ENCODE measurements around the gene MMP20.

GRCh38 chr11:102575012-102575411, 50.1 kb downstream of the MMP20 start:
- TF ChIP-seq CTCF (conservative IDR thresholded peaks at IDR 0.05; ENCODE audit: low read depth in 2 of 2), result no peak
- no peak for TF ChIP-seq EZH2 (IDR thresholded peaks at IDR 0.05; ENCODE audit: low read depth, unreplicated experiment)
- TF ChIP-seq CREB1 (CRISPR knock-in tag; IDR thresholded peaks at IDR 0.05; ENCODE audit: low read depth), result no peak
- TF ChIP-seq EZH2phosphoT487 (IDR thresholded peaks at IDR 0.05; ENCODE audit: unreplicated experiment), result no peak
- TF ChIP-seq, protein P1, sequence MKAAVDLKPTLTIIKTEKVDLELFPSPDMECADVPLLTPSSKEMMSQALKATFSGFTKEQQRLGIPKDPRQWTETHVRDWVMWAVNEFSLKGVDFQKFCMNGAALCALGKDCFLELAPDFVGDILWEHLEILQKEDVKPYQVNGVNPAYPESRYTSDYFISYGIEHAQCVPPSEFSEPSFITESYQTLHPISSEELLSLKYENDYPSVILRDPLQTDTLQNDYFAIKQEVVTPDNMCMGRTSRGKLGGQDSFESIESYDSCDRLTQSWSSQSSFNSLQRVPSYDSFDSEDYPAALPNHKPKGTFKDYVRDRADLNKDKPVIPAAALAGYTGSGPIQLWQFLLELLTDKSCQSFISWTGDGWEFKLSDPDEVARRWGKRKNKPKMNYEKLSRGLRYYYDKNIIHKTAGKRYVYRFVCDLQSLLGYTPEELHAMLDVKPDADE (IDR thresholded peaks at IDR 0.05), result no peak
- no peak for TF ChIP-seq JUNB (IDR thresholded peaks at IDR 0.05; ENCODE audit: unreplicated experiment)
